Mesothelial cell of epicardium (in vitro differentiated cells): ENCODE results near the gene YPEL1. TPM values are rescaled to one million over a fixed set of nuclear protein-coding genes. Genes with fewer than 3 reads are reported as not detected.

Source experiments
- DNase-seq, 2 experiments: peaks; one replicate each; pipeline ENCODE4 v3.0.0; 2021; ENCODE audit warnings: low spot score in 2 of 2; ENCODE audit not compliant: unreplicated experiment in 2 of 2
- H3K27ac Mint-ChIP-seq: 2 replicates; pipeline ENCODE4 v1.8.0; 2021; ENCODE audit warnings: mixed read lengths
- H3K27me3 Mint-ChIP-seq: 2 replicates; pipeline ENCODE4 v1.8.0; 2021; ENCODE audit warnings: low read depth, mixed read lengths
- H3K36me3 Mint-ChIP-seq: 2 replicates; pipeline ENCODE4 v1.8.0; 2021; ENCODE audit warnings: mixed read lengths
- H3K4me1 Mint-ChIP-seq: 2 replicates; pipeline ENCODE4 v1.8.0; 2021; ENCODE audit warnings: mixed read lengths
- H3K4me3 Mint-ChIP-seq: 2 replicates; pipeline ENCODE4 v1.8.0; 2021; ENCODE audit warnings: mild to moderate bottlenecking, moderate library complexity, mixed read lengths
- H3K9me3 Mint-ChIP-seq: 2 replicates; pipeline ENCODE4 v1.8.0; 2021; ENCODE audit warnings: mixed read lengths
- total RNA-seq: library from RNA; stranded (reverse); gene quantifications from 3 replicates; pipeline ENCODE4 v1.2.1, GENCODE V29; 2021
- TF ChIP-seq, protein P1 (sequence below): fragments of 200-600 bp; sonication (generic); IDR thresholded peaks from one replicate; pipeline ENCODE4 v1.5.0; 2021; ENCODE audit warnings: antibody characterized with exemption; ENCODE audit not compliant: unreplicated experiment

Gene YPEL1
- total RNA-seq, 1 donor from 2014 or later = 17.2 TPM

DNA sequence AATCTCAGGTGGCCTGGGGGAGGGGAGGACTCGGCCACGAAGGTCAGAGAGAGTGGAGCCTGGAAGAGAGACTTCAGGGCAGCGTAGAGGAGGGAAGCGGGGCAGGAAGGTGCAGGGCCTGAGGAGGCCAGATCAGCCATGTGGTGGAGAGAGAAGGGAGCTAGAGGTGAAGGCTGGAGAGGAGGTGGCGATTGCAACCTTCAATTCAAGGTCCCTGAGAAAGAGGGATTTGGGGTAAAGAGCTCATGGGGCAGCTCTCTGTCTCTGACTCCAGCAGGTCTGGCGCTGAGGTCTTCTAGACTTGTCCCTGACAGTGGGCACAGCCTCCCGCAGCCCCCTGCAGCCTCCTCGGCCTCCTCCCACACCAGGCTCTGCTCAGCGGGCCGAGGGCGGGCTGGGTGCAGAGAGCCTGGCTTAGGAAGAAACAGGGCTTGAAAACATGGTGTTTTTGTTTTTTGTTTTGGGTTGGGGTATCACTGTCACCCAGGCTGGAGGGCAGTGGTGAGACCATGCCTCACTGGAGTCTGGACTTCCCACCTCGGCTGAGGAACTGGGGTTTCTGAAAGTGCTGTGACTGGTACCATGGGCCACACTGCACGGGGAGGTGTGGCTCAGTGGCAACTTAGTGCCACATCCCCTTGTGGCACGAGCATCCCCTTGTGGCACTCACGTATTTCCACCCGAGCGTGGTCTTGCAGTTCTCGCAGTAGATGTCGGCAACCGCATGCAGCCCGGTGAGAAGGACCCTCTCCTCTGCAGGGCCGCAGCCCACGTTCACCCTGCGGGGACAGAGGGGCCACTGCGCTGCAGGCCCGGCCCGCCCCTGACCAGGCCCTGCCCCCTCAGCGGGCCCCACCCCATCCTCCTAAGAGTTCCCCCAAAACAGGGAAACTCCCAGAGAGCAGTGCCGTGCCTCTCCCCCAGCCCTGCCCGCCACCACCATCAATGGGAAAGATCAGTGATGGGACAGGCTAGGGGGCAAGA lies 32.6 kb downstream of the YPEL1 start:
- Mint-ChIP-seq H3K4me3 (no peak overlapping the region), H3K27me3 (no peaks in the 10 kb centered on the region), H3K36me3 (peaks cover 18% of the 10 kb centered on the region), H3K27ac (no peak overlapping the region), H3K9me3 (no peaks in the 10 kb centered on the region), H3K4me1 (no peaks in the 10 kb centered on the region)
- no peak for DNase-seq
- TF ChIP-seq, protein P1, sequence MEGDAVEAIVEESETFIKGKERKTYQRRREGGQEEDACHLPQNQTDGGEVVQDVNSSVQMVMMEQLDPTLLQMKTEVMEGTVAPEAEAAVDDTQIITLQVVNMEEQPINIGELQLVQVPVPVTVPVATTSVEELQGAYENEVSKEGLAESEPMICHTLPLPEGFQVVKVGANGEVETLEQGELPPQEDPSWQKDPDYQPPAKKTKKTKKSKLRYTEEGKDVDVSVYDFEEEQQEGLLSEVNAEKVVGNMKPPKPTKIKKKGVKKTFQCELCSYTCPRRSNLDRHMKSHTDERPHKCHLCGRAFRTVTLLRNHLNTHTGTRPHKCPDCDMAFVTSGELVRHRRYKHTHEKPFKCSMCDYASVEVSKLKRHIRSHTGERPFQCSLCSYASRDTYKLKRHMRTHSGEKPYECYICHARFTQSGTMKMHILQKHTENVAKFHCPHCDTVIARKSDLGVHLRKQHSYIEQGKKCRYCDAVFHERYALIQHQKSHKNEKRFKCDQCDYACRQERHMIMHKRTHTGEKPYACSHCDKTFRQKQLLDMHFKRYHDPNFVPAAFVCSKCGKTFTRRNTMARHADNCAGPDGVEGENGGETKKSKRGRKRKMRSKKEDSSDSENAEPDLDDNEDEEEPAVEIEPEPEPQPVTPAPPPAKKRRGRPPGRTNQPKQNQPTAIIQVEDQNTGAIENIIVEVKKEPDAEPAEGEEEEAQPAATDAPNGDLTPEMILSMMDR = no peak

DNA sequence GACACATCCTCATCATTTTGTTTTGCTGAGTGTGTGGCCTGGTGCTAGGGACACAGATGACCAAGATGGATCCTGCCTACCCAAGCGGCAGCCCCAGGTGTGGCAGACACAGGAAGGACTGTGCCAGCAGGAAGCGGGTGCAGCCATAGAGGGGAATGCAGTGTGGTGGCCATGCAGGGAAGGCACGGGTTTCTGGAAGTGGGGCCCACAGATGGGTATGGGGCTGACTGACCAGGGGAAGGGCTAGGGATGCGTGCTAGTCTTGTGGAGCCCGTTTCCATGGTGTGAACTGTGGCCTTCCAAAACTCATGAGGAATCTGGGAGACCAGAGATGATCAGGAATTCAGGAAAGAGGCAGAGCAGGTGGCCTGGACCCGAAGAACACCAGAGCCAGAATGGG lies 33.5 kb downstream of the YPEL1 start:
- Mint-ChIP-seq H3K36me3 (peaks cover 18% of the 10 kb centered on the region), H3K27ac (no peak overlapping the region), H3K4me1 (no peaks in the 10 kb centered on the region), H3K27me3 (no peaks in the 10 kb centered on the region), H3K9me3 (no peaks in the 10 kb centered on the region), H3K4me3 (no peak overlapping the region)
- no peak for DNase-seq
- TF ChIP-seq, protein P1 = no peak

DNA sequence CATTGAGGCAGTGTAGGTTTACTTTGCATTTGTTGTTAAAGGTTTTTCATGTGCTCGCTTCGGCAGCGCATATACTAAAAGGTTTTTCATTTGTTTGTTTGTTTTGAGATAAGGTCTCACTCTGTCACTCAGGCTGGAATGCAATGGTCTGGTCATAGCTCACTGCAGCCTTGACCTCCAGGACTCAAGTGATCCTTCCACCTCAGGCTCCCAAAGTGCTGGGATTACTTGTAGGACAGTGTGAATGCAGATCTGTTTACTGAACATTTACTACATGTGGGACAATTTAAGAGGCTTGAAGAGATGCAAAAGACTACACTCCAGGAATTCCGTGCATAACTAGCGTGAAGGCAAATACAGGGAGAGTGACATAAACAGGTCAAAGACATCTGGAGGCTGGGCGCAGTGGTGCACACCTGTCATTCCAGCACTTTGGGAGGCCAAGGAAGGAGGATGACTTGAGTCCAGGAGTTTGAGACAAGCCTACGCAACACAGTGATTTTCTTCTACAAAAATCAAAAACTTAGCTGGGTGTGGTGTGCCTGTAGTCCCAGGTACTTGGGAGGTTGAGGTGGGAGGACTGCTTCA lies 34.1 kb downstream of the YPEL1 start:
- DNase-seq = no peak
- Mint-ChIP-seq H3K9me3 (no peaks in the 10 kb centered on the region), H3K4me3 (no peak overlapping the region), H3K4me1 (no peaks in the 10 kb centered on the region), H3K36me3 (peaks cover 23% of the 10 kb centered on the region), H3K27me3 (no peaks in the 10 kb centered on the region), H3K27ac (no peak overlapping the region)
- TF ChIP-seq, protein P1 = no peak

DNA sequence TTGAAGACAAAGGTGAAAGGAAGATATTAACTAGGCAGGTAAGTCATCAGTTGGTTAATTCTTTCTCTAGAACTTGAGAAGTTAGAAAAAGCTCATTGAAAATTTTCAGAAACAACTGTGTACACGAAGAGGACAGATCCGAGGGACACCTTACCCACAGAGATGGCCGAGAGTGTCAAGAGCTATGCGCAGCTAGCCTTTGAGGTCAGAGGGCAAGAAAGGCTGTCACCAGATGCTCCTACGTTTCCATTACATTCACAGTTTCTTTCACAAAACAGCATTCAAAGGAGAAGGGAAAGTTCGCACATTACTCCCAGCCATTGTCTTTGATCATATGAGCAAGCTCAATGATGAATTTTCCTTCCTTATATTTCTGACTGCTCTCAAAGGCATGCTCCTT lies 34.8 kb downstream of the YPEL1 start:
- no peak overlapping the region for H3K4me3 Mint-ChIP-seq
- no peaks in the 10 kb centered on the region for H3K9me3 Mint-ChIP-seq
- TF ChIP-seq, protein P1 = no peak
- H3K4me1 Mint-ChIP-seq = no peaks in the 10 kb centered on the region
- no peak for DNase-seq
- no peaks in the 10 kb centered on the region for H3K27me3 Mint-ChIP-seq
- no peak overlapping the region for H3K27ac Mint-ChIP-seq
- peaks cover 27% of the 10 kb centered on the region for H3K36me3 Mint-ChIP-seq

DNA sequence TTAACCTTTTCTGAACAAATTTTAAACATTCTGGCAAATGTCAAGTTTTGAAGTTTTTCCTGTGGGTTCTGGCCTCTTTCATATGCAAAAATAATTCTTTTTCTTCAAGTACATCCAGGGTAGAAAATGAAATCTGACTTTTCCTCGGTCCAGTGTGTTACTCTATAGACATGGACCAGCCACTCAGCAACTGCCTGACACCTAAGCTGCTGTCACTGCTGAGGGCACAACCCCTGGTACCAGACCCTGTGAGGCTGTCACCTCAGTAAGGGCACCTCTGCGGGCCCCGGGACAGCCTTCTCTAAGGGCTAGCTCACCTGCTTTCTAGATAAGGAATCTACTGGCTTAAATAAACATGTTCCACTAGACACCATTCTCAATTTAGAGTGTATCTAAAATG lies 36.0 kb downstream of the YPEL1 start:
- no peaks in the 10 kb centered on the region for H3K27me3 Mint-ChIP-seq
- H3K4me3 Mint-ChIP-seq = no peak overlapping the region
- H3K4me1 Mint-ChIP-seq = no peaks in the 10 kb centered on the region
- DNase-seq = no peak
- no peak overlapping the region for H3K27ac Mint-ChIP-seq
- TF ChIP-seq, protein P1 = no peak
- H3K9me3 Mint-ChIP-seq = no peaks in the 10 kb centered on the region
- peaks cover 28% of the 10 kb centered on the region for H3K36me3 Mint-ChIP-seq
